ENCODE results near the gene RBCK1.
"Not testable (repeated sequence)": the region's sequence is repeated elsewhere in the genome, so short reads cannot be mapped to it uniquely, and the experiment has no call there.

Gene RBCK1

DNA sequence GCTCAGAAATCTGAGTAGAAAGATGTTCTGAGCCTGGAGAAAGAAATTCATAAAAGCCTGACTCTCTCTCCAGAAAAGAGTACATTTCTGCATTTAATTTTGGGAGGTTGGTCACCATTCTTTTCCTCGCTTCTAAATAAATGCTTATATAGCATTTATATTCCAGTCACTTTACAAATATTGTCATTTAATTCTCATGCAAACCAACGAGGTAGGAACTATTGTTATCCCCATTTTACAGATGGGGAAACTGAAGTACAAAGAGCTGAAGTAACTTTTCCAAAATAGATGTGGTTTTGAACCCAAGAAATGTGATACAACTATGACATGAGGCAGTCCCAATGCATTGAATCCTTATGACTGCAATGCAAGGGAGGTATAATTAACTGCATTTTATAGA lies 32.0 kb upstream of the RBCK1 start:
- DNase-seq, result no peak

DNA sequence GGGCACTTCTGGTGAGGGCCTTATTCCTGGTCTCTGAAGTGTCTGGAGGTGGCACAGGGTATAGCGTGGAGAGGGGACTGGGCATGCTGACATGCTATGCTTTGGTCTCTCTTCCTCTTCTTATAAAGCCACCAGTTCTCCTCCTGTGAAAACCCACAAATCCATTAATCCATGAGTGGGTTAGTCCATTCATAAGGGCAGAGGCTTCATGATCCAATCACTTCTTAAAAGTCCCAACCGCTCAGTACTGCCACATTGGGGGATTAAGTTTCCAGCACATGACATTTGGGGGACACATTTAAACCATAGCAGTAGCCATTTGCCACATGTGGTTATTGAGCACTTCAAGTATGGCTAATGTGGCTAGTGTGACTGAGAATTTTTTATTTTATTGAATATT lies 31.3 kb upstream of the RBCK1 start:
- no peak for DNase-seq

DNA sequence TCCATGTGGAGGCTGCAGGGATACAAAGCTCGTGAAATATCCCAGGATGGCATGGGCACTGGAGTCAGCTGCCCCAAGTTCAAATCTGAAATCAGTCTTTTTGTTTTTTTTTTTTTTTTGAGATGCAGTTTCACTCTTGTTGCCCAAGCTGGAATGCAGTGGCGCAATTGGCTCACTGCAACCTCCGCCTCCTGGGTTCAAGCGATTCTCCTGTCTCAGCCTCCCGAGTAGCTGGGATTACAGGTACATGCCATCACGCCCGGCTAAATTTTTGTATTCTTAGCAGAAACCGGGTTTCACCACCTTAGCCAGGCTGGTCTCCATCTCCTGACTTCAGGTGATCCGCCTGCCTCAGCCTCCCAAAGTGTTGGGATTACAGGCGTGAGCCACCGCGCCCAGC lies 30.5 kb upstream of the RBCK1 start:
- not testable (repeated sequence) for DNase-seq

DNA sequence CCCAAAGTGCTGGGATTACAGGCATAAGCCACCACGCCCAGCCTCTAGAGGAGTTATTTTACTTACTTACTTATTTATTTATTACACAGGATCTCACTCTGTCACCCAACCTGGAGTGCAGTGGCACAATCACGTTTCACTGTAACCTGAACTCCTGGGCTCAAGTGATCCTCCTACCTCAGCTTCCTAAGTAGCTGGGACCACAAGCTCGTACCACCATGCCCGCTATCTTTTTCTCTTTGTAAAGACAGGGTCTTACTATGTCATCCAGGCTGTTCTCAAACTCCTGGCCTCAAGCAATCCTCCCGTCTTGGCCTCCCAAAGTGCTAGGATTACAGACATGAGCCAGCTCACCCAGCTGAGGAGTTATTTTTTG lies 29.1 kb upstream of the RBCK1 start:
- no peak for DNase-seq

DNA sequence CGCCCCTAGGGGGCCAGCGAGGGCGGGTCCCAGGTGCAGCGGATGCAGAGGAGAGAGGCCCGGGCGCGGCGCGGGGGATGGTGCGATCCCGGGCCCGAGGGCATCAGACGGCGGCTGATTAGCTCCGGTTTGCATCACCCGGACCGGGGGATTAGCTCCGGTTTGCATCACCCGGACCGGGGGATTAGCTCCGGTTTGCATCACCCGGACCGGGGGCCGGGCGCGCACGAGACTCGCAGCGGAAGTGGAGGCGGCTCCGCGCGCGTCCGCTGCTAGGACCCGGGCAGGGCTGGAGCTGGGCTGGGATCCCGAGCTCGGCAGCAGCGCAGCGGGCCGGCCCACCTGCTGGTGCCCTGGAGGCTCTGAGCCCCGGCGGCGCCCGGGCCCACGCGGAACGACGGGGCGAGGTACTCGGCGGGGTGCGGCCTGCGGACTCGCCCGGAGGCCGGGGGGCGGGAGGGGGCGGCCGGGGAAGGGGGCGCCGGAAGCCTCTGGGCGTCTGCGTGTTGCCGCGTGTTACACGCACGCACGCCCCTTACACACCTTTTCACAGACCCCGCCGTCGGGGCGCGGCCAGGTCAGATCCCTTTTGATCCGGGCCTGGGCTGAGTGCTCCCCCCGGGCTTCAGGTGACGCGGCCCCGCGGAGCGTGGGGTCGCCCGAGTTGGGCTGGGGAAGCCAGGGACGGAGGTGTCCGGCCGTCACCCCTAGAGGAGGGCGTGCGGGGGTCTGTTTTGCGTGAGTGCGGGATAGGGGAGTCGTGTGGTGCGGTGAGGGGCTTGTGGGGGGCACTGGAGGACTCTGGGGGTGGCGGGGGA lies 27.1 kb upstream of the RBCK1 start:
- DNase-seq, result peak; percentile 18 to 44

DNA sequence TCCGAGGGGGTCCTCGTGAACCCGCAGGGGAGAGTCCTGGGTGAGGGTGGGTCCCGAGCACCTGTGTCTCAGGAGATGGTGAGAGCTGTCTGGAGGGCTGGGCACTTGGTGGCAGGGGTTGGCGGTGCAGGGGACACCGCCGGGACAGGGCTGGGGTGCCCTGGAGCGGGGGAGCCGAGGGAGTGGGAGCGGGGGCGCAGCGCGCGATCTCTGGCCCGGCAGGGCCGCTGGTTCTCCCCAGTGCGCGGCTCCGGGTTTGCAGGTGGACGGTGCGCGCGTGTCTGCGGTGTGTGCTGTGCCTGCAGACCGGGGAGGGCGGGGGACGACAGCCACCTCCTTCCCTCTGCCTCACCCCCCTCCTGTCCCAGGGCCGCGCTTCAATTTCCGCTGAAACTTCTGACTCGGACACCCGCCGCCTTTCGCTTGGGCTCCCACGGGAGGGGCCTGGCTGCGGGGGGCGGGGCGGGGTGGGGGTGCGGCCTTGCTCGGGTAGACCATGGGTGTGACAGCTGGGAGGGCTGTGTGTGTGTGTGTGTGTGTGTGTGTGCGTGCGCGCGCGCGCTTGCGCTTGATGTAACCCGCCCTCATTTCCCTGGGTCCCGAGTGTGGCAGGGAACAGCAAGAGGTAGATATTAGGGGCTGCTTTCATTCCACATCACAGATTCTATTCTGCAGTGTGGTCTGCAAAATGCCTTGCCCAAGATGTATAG lies 26.4 kb upstream of the RBCK1 start:
- peak in 1 of 2 experiments; percentile 64 for DNase-seq

DNA sequence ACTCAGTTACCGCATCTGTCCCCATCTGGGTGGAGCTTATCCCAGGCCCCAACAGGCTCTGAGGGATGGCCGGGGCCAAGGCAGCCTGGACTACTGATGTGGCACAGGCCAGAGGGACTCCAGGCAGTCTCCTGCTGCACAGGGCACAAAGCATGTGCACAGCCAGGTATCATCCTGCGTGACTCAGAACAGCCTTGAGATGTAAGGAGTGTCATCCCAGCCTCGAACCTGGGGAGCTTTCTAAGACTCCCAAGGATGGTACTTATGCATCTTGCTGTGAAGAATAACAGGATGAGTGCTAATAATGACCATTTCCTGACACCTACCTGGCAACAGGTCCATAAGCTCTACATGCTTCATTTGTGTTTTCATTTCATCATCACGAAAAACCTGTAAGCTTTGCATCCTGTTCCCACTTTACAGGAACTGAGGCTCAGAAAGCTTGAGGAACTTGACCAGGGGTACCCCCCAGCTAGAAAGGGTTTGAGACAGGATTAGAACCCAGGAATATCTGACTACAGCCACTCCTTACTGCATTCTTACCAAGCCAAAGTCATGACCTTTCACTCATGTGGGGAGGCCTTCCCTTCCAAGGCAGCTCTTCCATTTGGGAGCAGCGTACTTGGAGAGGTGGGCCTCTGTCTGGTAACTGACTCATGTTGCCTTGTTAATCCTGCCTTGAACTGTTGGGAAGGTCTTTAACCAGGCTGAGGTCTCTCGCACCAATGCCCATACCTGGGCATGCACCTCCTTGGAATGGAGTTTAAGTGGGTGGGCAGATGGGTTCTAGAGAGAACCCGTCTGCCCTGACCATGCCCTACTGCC lies 25.6 kb upstream of the RBCK1 start:
- no peak for DNase-seq

DNA sequence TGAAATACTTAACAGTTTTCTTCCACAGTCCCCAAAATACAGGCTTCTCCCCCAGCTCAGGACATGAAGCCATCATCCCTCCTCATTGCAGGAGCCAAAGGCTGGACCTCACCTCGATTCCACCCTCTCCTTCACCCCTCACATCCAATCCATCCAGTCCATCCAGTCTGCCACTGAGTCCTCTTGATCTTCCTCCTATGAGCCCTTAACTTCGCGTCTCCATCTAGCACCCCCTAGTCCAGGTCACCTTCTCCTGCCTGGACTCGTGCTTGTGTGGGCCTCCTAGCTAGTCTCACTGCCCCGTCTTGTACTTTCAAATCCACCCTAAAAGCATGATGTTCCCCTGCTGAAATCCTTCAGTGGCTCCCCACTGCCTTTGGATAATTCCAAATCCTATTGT lies 24.2 kb upstream of the RBCK1 start:
- no peak for DNase-seq

DNA sequence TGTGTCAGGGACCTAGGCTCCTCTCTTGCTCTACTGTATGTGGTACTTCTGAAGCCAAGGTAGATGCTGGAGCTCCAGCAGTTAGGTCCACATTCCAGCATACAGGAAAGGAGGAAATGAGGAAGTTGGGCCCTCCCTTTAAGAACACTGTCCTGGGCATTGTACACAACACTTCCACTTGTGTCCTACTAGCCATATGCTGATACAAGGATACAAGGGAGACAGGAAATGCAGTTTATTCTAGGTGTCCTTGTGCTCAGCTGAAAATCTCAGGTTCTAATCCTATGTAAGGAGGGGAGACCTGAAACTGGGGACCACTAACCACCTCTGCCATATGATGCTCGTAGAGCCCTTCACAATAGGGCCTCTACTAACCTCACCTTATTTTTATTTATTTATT lies 23.4 kb upstream of the RBCK1 start:
- no peak for DNase-seq

DNA sequence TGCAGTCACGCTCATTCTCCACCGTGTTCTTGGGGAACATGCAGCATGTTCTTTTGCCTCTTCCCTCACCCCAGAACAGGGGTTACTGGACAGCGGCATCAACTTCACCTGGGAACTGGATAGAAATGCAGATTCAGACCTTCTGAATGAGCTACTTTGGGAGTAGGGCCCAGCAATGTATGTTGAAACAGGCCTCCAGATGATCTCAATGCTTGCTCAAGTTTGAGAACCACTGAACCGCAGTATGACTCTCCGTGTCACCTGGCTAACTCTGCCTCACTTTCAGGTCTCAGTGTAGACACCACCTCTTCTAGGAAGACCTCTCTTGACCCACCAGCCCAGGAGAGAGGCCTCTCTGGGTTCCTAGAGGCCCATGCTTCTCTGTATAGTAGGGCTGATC lies 22.7 kb upstream of the RBCK1 start:
- DNase-seq, result no peak

DNA sequence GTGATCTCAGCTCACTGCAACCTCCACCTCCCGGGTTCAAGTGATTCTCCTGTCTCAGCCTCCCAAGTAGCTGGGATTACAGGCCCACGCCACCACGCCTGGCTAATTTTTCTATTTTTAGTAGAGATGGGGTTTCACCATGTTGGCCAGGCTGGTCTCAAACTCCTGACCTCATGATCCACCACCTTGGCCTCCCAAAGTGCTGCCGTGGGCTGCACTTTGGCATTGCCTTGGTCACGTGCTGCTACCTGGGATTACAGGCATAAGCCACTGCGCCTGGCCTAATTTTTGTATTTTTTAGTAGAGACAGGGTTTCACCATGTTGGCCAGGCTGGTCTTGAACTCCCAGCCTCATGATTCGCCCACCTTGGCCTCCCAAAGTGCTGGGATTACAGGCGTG lies 21.5 kb upstream of the RBCK1 start:
- DNase-seq, result not testable (repeated sequence)

DNA sequence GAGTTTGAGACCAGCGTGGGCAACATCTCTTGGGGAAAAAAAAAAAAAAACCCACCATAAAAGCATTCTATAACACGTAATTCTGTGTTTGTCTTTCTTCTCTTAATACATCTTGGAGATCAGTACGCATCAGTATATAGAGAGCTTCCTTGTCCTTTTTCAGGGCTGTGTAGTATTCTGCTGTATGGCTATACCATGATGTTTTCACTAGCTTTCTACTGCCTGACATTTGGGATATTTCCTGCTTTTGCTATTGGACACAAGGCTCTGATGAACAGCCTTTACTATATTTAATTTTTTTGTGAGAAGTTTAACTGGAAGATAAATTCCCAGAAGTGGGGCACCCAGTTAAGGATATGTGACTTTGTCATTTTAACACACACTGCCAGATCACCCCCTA lies 20.6 kb upstream of the RBCK1 start:
- no peak for DNase-seq

DNA sequence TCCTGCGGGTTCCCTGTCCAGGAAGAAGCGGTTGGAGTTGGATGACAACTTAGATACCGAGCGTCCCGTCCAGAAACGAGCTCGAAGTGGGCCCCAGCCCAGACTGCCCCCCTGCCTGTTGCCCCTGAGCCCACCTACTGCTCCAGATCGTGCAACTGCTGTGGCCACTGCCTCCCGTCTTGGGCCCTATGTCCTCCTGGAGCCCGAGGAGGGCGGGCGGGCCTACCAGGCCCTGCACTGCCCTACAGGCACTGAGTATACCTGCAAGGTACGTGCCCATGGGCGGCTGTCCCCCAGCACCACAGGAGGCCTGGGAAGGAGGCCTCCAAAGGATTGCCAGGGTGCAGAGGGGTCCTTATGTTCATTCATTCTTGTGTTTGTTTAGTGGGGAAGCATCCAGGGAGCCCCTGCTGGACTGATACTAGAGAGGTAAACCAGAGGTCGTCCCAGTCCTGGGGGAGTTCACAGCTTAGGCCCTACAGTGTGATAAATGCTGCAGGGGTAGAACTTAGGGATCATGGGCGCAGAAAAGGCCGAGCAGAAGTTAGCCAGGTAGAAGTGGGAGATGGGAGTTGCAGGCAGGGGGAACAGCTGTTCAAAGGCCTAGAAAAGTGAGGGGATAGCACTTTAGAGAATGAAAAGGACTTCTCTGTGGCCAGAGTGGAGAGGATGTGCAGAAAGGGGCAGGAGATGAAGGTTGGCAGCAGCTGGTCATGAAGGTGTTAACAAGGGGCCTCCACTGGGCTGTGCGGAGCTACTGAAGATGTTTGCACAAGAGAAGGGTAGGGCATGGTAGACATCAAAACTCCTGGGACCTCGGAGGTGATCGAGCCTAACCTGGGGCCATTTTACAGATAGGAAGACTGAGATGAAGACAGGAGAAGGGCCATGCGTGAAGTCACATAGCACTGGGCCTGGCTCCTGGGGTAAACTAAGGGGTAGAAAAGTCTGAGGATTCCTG lies 19.8 kb upstream of the RBCK1 start:
- no peak for DNase-seq

DNA sequence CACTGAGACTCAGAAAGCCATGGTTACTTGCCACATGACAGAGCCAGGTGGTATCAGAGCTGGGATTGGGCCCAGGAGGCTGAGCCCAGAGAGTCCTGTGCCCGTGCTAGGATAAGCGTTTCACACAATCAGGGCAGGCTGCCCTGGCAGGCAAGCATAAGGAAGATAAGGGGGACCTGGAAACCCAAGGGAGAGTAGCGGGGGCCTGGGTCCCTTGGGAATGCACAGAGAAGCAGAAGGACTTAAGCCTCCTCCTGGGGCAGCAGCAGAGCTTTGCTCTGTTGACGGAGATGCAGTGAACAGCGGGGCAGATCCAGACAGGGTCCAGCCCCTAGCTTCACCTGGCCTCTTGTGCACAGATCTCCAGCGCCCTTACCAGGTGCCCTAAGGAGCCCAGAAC lies 18.9 kb upstream of the RBCK1 start:
- DNase-seq, result no peak

DNA sequence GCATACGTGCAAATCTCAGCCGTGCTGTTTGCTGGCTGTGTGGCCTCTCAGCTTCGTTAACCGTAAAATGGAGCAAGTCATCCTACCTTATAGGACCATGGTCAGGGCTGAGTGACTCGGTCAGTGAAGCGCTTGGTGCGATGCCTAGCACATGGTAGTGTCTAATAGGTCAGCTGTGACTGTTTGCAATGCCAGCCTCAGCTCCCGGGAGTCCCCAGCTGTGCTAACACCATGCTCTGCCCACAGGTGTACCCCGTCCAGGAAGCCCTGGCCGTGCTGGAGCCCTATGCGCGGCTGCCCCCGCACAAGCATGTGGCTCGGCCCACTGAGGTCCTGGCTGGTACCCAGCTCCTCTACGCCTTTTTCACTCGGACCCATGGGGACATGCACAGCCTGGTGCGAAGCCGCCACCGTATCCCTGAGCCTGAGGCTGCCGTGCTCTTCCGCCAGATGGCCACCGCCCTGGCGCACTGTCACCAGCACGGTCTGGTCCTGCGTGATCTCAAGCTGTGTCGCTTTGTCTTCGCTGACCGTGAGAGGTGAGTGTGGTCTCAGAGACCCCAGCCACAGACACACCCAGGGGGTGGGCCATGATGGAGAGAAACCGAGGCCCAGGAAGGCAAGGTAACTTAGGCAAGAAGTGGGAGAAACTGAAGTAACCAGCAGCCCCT lies 16.9 kb upstream of the RBCK1 start:
- DNase-seq, result no peak

DNA sequence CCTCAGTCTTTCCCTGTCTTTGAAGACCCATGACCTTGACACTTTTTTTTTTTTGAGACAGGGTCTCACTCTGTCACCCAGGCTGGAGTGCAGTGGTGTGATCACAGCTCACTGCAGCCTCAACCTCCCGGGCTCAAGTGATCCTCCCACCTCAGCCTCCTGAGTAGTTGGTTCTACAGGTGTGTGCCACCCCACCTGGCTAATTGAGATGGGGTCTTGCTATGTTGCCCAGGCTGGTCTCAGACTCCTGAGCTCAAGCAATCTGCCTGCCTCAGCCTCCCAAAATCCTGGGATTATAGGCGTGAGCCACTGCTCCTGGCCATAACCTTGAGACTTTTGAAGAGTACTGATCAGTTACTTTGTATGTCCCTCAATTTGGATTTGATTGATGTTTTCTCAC lies 14.8 kb upstream of the RBCK1 start:
- not testable (repeated sequence) for DNase-seq

DNA sequence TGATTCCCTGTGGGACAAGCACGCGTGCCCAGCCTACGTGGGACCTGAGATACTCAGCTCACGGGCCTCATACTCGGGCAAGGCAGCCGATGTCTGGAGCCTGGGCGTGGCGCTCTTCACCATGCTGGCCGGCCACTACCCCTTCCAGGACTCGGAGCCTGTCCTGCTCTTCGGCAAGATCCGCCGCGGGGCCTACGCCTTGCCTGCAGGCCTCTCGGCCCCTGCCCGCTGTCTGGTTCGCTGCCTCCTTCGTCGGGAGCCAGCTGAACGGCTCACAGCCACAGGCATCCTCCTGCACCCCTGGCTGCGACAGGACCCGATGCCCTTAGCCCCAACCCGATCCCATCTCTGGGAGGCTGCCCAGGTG lies 11.9 kb upstream of the RBCK1 start:
- DNase-seq, result no peak

DNA sequence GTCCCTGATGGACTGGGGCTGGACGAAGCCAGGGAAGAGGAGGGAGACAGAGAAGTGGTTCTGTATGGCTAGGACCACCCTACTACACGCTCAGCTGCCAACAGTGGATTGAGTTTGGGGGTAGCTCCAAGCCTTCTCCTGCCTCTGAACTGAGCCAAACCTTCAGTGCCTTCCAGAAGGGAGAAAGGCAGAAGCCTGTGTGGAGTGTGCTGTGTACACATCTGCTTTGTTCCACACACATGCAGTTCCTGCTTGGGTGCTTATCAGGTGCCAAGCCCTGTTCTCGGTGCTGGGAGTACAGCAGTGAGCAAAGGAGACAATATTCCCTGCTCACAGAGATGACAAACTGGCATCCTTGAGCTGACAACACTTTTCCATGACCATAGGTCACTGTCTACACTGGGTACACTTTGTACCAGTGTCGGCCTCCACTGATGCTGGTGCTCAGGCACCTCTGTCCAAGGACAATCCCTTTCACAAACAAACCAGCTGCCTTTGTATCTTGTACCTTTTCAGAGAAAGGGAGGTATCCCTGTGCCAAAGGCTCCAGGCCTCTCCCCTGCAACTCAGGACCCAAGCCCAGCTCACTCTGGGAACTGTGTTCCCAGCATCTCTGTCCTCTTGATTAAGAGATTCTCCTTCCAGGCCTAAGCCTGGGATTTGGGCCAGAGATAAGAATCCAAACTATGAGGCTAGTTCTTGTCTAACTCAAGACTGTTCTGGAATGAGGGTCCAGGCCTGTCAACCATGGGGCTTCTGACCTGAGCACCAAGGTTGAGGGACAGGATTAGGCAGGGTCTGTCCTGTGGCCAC lies 11.3 kb upstream of the RBCK1 start:
- no peak for DNase-seq

DNA sequence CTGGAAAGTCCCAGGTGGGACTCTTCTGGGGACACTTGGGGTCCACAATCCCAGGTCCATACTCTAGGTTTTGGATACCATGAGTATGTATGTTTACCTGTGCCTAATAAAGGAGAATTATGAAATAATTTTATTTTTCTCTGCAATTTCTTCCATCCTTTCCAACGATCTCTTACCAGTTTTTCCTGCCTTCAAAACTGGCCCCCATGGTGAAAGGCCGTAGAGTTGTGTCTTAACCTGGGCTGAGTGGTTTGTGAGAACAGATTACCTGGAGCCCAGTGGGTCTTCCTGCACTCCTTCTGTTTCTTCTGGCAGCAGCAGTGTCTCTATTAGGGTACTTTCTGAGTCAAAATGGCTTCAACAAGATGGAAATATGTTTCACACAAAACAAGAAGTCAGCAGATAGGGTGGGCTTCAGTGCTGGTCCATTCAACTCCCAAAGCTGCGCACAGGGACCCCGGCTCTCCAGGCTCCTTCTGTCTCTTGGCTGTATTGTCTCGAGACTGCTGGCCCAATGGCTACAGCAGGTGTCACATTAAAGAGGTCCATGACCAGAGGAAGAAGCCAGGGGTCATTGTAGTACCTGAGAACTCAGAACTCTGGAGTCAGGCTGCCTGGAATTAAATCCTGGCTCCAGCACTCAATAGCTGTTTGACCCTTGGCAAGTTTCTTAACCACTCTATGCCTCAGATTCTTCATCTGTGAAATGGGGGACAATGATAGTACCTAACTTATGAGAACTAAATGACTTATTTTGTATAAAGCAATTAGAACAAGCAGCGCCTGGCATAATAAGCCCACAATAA lies 10.5 kb upstream of the RBCK1 start:
- no peak for DNase-seq

DNA sequence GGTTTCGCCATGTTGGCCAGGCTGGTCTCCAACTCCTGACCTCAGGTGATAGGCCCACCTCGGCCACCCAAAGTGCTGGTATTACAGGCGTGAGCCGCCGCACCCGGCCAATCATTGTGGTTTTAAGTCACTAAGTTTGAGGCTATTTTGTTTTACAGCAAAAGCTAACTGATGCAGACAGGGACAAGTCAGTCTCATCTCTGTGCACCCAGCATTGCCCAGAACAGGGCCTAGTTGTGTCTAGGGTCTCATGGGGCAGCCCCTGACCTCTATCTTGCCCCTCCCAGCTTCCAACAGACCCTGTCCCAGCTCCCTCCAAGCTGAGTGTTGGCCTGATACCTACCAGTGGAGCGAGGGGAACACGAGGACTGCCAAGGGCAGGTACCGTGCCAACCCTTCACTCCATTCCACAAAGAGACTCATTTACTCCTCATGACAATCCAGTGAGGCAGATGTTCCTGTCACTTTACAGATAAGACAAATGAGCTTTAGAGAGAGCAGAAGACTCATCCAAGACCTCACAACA lies 8.9 kb upstream of the RBCK1 start:
- DNase-seq, result no peak
